Activated gamma-delta T cell treated with anti-CD3 and anti-CD28 coated beads, Interleukin-2, amount 50 U/mL, for 16 hours (primary cell): Measurements from ENCODE around the gene SSPN.

Experiments
- DNase-seq: peaks from one replicate; pipeline ENCODE4 v3.0.0-alpha.2; 2020; ENCODE audit warnings: low read depth

Gene SSPN

DNA sequence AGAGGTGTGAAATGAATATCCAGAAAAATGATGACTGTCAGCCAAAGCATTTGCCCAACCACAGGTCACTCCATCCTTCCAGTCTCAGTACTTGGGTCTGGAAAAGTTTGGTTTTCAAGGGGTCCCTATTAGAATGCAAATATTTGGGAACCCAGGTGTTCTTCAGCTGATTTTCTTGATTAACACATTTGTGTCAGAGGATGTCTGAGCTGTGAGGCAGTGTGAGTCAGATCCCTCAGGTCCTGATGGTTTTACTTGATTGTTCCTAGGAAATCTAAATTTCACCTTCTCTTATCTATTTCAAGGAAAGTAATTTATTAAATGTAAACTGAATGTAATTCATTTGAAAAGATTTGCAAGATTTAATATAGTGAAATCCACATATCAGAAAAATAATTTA, 71.5 kb downstream of the SSPN start:
- DNase-seq, result no peak

DNA sequence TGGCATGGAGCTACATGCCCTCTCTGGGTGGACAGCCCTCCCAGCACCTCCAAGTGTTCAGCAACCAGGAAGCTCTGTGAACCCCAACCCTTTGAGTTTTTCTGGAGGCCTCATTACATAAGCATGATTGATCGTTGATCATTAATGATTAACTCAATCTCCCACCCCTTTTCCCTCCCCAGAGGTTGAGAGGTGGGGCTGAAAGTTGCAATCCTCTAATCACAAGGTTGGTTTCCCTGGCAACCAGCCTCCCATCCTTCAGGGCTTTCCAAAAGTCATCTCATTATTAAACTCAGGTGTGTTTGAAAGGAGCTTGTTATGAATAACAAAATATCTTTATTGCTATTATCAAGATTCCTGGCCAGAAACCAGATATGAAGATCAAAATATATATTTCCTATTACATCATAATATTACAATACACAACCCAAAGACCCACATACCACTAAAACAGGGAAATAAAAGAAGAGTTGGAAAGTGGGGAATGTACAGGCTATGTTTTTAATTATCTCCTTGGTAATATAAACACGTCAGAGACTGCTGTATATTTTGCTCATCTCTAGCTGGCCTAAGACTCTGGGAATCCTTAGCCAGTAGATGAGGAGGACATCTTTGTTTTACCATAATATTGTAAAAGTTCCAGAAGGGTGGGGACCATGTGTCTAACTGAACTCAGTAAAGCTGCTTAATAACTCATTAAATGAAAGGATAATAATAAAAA, 73.6 kb downstream of the SSPN start:
- DNase-seq, result no peak

DNA sequence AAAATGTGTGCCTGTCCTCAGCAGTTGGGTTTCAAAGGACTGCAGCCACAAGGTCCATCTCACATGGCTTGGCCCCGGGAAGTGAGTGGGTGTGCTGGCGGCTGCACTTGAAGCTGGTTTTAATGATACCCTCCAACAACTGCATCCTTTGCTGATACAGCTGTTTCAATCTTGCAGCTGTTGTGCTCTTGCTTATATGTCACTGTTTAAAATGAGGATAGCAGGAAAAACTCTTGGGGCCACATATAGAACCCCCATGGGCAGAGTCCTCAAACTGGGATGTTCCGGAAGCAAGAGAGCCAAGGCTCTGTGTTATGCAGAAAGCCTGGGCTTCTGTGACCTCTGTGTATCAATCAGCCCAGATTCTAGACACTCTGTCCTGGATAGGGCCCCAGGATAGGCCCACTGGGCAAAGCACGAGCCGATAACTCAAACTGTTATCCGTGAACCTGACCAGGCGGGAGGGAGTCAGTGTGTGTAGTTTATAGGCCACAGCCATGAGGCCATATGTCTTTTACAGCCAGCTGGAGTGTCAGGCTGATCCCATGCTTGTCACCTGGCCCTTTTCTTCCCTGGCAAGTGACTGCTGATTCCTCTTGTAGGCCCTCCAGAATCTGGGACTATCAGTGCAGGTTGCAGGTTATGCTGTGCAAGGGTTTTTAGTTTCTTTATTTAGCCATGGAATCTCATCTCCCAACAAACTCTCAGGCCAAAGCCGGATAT, 74.3 kb downstream of the SSPN start:
- DNase-seq, result no peak

DNA sequence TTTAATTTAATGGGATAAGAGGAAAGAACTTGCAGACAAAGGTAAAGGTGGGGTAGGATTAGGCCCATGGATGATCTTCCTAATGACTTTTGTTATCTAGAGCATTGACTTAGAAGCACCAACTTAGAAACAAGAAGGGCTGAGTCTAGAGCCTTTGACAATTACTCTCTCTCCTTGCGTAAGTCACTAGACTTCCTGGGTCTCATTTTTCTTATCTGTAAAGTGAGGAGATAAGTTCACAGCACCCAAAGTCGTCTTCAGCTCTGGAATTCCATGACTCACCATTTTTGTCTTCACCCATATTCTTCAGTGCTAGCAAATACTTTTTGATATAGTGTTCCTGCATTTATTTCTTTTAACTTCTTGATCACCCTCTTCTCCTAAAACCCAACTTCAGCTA, 75.7 kb downstream of the SSPN start:
- no peak for DNase-seq

DNA sequence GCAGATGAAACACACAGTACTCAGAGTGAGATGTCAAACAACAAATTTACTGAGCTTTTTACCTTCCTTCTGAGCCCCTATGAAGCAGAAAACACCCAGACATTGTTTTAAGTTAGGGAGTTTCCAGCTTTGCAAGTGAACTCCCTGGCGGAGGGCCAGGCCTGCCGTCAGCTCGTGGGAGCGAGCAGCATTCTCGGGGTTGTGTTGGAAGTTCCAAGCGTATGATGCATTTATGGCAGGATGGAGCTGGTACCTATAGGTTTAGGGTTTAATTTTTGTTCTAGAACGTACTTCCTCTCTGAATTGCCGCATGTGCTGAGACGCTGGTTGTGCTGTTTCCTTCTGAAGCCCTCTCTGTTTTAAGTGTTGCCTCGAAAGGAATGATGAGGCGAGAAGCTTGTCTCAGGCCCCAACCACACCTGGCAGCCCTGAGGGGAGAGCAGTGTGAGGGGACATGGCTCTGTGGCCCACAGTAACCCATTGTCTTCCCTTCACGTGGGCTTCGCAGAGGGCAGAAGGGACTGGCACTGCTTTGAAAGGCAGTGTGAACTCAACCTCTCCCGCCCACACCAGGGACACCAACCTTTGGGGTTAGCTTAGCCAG, 76.6 kb downstream of the SSPN start:
- DNase-seq, result no peak

DNA sequence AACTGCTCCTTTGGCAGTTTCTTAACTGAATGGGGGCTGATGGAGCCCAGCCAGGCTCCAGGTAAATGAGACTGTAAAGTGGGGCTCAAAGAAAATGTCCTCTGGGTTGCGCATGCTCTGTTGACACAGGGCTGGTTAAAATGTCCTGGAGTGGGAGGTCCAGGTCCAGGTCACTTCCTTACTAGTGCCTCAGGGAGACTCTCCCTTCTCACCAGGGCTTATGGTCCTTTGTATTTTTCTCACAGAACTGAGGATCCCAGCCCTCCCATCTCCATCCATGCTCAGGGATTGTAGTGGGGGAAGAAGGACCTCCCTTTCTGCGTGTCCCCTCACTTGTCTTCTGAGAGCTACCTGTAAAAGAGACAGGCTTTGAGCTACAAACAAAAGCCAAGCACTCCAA, 77.5 kb downstream of the SSPN start:
- no peak for DNase-seq

DNA sequence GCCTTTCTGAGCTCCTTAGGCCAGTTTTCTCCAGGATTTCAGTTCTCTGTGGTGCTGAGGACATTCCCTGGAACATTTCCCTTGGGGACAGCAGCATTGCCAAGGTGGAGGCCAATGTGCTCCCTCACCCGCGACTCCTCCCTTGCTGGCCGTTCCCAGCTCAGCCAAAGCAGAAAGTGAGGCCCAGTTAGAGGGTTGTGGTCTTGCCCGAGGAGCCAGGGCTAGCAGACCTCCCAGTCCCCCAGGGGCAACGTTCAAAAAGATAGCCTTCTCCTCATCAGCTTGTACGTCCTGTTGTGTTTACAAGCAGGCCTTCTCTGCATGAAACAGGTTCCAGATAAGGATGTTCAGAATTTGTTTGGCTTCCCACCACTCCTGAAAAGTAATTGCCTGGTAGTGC, 78.4 kb downstream of the SSPN start:
- DNase-seq, result no peak

DNA sequence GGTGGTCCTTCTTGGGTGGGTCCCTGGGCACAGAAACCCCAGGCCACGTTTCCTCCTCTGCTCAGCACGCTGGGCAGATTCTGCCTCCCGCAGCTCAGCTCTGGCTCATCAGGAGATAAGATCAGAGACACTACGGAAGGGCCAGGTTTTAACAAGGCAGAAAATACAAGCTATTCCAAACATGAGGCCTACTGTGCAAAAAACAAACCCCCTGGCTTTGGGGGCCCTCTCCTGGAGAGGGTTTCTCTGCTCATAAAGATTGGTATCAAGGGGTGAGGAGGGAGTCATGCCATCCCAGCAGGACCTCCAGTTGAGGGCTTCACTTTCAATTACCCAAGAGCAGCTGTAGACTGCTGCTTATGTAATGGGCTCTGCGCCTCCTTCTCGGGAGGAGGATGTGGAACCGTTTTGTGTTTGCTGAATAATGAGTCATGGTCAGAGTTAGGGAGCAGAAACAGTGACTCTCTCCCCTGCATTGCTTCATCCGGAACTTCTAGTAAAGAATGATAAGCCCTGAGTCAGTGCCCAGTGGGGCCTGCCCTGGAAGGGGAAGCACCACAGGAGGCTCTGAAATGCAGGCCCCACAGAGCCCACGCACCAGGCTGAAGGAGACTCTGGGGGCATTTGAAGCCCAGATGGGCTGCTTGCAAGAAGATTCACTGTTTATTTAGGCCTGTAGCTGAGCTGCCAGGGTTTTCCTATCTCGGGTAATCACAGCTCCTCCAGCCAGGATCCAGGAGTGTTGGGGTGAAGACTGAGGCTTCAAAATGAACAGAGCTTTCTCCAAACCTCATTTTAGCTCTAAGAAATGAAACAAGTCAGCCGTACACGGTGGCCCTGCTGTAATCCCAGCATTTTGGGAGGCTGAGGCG, 79.3 kb downstream of the SSPN start:
- no peak for DNase-seq

DNA sequence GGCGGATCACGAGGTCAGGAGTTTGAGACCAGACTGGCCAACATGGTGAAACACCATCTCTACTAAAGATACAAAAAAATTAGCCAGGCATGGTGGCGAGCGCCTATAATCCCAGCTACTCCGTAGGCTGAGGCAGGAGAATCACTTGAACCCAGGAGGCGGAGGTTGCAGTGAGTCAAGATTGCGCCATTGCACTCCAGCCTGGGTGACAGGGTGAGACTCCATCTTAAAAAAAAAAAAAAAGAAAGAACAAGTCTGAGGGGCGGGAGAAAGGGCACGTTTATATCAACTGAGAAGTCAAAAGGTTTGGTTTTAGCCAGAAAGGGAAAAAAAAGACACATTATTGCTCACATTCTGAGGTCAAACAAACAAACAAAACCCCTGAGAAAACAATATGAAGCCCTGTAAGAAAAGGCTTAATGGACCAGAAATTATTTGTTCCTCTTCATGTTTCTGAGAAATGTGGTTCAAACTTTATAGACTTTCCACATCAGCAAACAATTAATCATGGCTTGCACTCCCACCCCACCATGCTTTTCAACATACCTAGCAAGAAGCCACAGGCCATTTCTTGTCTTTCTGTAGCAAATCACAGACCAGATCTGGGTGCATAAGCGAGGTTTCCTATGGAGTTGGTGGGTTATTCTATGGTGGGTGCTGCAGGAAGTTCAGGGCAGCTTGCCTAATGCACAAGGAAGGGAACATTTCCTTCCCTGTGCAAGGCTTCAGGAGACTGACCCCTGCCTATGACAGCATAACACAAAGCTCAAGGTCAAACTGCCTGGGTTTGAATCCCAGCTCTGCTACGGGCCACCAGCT, 80.1 kb downstream of the SSPN start:
- DNase-seq, result no peak

DNA sequence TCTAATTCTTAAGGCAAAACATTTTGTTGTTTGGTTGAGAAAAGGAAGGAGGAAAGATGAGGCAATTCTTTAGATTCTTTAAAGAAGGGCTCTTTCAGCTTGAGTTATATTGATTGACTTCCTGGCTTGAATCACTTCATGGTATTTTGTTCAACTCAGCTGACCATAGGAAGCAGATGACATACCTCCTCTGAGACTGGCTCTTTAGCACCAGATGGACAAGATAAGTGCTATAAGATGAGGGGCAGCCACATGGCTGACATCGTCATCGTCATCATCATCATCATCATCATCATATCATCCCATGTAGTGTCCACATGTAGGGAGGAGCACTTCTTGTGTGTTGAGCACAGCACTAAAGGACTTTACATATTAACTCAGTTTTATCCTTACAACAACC, 81.3 kb downstream of the SSPN start:
- no peak for DNase-seq

DNA sequence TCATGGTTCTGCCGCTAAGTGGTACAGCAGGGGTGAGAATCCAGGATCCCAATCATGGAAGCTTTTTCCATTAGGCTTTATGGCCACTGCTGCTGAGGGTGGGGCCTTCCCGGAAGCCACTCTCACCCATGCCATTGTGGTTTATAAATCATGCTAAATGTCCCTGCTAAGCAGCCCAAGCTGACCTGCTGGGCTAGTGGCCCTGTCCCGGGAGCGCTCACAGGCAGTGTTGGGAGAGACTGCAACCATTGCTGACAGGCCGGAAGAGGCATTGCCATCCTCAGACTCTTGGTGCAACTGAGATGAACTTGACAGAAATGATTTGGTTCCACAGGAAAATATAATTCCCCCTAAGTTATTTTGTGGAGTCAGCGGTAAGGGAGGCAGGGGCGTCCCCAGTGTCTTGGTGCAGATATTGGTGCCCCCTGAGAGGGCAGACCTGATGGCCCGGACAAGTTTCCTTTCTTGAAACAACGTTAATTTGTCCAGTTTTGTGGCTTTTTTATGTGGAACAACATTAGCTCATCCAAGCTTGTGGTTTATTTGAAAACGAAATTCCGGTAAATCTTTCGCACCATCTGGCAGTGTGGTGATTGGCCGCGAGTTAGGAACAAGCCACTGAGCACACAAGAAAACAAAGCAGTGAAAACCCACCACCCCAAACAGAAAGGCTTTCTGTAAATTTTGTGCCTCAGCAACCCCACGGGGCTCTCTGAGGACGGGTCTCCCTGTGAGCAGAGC, 82.3 kb downstream of the SSPN start:
- DNase-seq, result no peak

DNA sequence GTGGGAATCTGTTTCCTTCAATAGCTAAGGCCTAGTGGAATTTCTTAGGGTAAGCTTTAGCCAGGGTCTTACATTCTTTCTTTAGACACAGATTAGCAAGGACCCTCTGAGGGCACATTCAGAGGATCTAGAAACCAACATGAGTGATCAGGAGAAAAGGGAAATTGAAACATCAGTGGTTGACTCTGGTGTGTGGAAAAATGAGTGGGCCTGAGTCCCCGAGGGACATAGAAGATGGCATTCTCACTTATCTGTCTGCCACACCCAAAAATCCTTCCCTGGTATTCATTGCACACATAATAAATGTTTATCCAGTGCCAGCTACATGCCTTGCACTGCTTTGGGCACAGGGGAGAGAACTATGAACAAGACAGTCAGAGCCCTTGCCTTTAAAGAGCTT, 82.9 kb downstream of the SSPN start:
- no peak for DNase-seq

DNA sequence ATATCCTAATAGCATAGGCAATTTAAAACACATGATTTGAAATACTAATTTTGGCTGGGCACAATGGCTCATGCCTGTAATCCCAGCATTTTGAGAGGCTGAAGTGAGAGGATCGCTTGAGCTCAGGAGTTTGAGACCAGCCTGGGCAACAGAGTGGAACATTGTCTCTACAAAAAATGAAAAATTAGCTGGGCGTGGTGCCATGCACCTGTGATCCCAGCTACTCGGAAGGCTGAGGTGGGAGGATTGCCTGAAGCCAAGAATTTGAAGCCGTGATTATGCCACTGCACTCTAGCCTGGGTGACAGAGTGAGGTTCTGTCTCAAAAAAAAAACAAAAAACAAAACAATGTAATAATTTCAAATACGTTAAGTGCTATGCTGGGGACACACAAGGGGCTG, 83.3 kb downstream of the SSPN start:
- no peak for DNase-seq

DNA sequence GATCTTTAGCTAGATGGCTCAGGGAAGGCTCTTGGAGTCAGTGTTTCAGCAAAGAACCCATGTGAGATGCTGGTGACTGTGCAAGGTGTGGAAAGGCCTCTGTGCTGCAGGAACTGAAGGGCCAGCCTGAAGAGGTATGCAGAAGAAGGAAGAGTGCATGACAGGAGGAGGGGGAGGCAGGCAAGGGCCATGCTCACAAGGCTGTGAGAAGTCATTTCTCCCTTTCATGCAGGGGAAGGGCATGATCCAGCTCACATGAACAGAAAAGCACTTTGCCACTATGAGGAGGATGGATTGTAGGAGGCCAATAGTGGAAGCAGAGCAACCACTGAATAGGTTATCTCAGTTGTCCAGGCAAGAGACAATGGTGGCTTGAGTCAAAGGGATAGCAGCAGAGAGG, 83.7 kb downstream of the SSPN start:
- DNase-seq, result no peak

DNA sequence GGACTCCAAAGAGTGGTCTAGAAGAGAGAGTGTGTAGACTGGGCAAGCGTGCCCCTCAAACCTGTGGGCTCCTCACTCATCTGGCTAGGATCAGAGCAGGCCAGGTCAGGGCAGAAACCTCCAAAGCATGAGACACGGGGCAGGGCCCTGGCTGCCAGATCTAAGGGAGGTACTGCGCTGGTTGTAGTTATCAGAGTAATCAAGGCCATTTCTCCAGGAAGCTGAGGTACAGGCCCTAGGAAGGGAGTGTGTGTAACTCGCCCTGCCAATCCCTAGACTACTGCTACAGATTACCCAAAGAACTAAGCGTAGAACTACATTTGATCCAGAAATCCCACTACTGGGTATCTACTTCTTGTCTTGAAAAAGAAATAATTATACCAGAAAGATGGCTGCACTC, 84.5 kb downstream of the SSPN start:
- DNase-seq, result no peak

DNA sequence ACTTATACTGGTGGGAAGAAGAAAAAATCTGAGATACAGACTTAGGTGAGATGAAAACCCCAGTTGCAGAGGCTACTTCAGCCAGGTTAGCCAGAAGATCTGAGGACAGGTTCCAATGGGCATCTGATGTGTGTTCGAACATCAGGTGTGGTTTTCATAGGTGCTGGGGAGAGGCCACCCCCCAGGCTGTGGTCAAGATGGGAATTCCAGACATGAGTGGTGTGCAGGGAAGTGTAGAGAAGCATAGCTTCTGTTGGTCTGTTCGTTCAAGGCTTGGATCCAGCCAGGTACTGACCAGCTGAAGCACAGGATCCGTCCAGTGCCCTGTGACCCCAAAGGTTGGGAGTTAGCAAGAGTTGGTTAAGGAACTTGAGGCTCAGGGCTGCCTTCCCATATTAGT, 85.5 kb downstream of the SSPN start:
- no peak for DNase-seq

DNA sequence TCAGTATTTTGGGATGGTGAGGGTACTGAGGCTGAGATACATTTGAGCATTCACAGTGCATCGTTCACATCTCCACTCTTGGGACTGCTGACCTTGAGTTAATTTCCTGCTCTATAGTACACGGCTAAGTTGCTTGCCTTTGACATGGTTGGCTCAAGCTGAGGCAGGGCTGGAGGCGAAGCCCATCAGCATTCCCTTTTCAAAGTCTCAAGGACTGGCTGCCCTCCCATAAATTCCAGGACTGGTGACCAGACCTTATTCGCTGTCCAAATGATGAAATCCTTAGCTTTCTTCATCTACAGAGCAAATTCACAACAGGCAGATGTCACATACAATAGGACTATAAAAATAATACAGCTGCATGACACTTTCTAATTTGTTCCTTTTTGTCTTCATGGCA, 85.9 kb downstream of the SSPN start:
- DNase-seq, result no peak

DNA sequence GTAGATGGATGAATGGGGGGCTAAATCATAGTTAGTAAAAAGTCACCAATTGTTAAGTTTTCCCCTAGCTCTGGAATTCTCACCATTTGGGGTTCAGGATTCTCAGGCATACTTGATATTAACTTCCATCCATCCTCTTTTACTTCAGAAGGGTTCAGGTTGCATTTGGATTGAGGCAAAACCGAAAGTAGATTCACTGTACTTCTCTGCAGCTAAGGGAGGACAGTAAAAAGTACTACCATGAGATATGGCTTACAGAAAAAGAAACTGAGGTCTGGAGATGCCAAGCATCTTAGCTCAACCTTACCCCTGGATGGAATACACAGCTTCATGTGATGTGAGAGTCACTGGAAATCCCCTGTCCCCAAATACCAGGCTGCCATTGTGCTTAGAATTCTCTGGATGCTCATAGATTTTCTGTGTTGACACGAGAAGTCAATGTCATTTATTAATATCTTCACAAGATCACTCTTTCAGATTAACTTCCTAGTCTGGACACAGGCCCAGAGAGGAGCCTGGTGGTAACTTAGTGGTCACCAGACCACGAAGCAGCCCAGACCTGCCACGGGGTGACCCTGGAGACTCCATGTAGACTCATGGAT, 87.1 kb downstream of the SSPN start:
- DNase-seq, result no peak

DNA sequence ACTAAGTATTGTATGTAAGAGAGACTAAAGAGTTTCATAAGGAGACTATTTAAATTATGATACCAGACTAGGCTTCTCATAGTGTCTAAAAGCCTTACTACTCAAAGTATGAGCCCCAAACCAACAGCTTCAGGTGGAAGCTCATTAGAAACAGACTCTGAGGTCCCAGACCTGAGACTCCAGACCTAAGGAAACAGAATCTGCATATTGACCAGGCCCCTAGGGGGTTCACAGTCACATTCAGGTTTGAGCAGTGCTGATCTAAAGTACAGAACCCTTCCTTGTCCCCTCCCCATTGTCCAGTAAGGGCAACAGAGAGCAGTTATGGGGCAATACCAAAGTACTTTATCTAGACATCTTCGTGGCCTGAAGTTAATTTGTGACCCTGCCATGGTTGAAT, 87.7 kb downstream of the SSPN start:
- no peak for DNase-seq

DNA sequence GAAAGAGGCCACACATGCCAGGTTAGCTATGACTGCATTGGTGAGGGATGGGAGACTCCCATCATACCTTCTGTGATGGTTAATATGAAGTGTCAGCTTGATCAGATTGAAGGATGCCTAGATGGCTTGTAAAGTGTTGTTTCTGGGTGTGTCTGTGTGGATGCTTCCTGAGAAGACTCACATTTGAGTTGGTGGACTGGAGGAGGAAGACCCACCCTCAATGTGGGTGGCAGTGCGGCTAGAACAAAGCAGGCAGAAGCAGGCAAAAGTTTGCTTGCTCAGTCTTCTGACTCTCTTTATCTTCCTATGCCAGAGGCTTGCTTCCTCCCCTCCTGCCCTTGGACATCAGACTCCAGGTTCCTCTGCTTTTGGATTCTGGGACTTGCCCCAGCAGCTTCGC, 88.2 kb downstream of the SSPN start:
- DNase-seq, result no peak

DNA sequence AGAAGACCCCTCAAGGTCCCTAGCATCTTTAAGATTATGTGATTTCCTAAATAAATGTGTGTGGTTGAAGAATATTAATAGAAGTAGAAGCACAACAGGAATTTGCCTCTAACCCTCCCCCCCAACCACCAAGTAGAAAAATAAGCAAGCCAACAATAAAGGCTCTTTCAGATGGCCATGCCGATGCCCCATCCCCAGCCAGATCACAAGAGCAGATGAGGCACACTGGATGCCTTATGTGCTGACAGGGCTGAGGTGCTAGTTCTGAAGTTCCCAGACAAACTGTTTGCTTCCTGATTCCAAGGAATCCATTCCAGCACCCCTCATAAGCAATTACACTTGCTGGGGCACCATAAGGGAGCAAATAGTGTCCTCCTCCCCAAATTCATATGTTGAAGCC, 90.0 kb downstream of the SSPN start:
- no peak for DNase-seq
